PC-9 (cell line): ENCODE results near the gene PUM1. TPM values are rescaled to one million over a fixed set of nuclear protein-coding genes. Genes with fewer than 3 reads are reported as not detected.

ENCODE experiments used
- BruUV-seq: library from RNA; stranded (reverse); fragments of 400-500 nt; replicated peaks from 2 replicates; lab custom pipeline; 2021; lab: Mats Ljungman, UMichigan
- CTCF ChIA-PET: fragments of 300-600 bp; sonication (Branson Sonifier 250); formaldehyde crosslinking; loops from one replicate; lab custom pipeline; 2022; ENCODE audit warnings: antibody characterized with exemption; lab: Charles Lee
- POLR2A ChIA-PET: fragments of 300-600 bp; sonication (Branson Sonifier 250); formaldehyde crosslinking; loops from one replicate; lab custom pipeline; 2022; ENCODE audit warnings: antibody characterized with exemption; ENCODE audit not compliant: unreplicated experiment; lab: Charles Lee
- DNase-seq, 2 experiments: peaks; one replicate each; pipeline versions ENCODE4 v3.0.0 to v3.0.0-alpha.2; 2015 to 2022; ENCODE audit warnings: mixed read lengths in 1 of 2
- H2AFZ ChIP-seq: fragments of 200-600 bp; sonication (generic); 2 replicates; pipeline ENCODE4 v1.8.1; 2017; ENCODE audit warnings: antibody characterized with exemption
- H3F3A ChIP-seq: fragments of 200-600 bp; sonication (generic); 2 replicates; pipeline ENCODE4 v1.8.1; 2017; ENCODE audit warnings: antibody characterized with exemption, mild to moderate bottlenecking, low read depth; ENCODE audit not compliant: insufficient read depth
- H3K27ac ChIP-seq: fragments of 200-600 bp; sonication (generic); 2 replicates; pipeline ENCODE4 v1.6.1; 2016; ENCODE audit warnings: mixed run types
- H3K27me3 ChIP-seq: fragments of 200-600 bp; sonication (generic); 2 replicates; pipeline ENCODE4 v1.6.1; 2016; ENCODE audit warnings: low read depth, mixed run types; ENCODE audit not compliant: insufficient read depth
- H3K36me3 ChIP-seq: fragments of 200-600 bp; sonication (generic); 2 replicates; pipeline ENCODE4 v1.6.1; 2016; ENCODE audit warnings: low read depth, mixed run types
- H3K4me1 ChIP-seq: fragments of 200-600 bp; sonication (generic); replicated peaks from 2 replicates; pipeline ENCODE4 v1.6.1; 2016; ENCODE audit warnings: mixed run types; ENCODE audit not compliant: insufficient read depth
- H3K4me2 ChIP-seq: fragments of 200-600 bp; sonication (generic); 2 replicates; pipeline ENCODE4 v1.6.1; 2017; ENCODE audit warnings: mixed run types
- H3K4me3 ChIP-seq: fragments of 200-600 bp; sonication (generic); 2 replicates; pipeline ENCODE4 v1.6.1; 2016; ENCODE audit warnings: mixed run types
- H3K79me2 ChIP-seq: fragments of 200-600 bp; sonication (generic); 2 replicates; pipeline ENCODE4 v1.6.1; 2017; ENCODE audit warnings: low read depth, mixed run types
- H3K9me2 ChIP-seq: fragments of 200-600 bp; sonication (generic); 2 replicates; pipeline ENCODE4 v1.8.1; 2017; ENCODE audit warnings: mild to moderate bottlenecking; ENCODE audit not compliant: insufficient read depth
- H3K9me3 ChIP-seq: fragments of 200-600 bp; sonication (generic); 2 replicates; pipeline ENCODE4 v1.8.1; 2016; ENCODE audit warnings: low read depth; ENCODE audit not compliant: insufficient read depth
- H4K20me1 ChIP-seq: fragments of 200-600 bp; sonication (generic); 2 replicates; pipeline ENCODE4 v1.8.1; 2017; ENCODE audit not compliant: insufficient read depth
- CTCF ChIP-seq: fragments of 200-600 bp; sonication (generic); conservative IDR thresholded peaks from 2 replicates; pipeline ENCODE4 v1.6.1; 2017; ENCODE audit warnings: mixed run types, antibody characterized with exemption, mild to moderate bottlenecking, moderate library complexity
- EZH2 ChIP-seq: fragments of 200-600 bp; sonication (generic); IDR thresholded peaks from 2 replicates; pipeline ENCODE4 v1.8.0; 2017; ENCODE audit warnings: antibody characterized with exemption, low read depth
- intact Hi-C: fragments of 100-400 bp; cut with micrococcal nuclease; formaldehyde crosslinking; loops from one replicate; pipeline ENCODE4 v1.10.0; 2022; ENCODE audit not compliant: unreplicated experiment
- total RNA-seq: library from RNA; stranded (reverse); gene quantifications from 2 replicates; pipeline ENCODE4 v1.2.3, GENCODE V29; 2021

PUM1 gene
- total RNA-seq, 1 experiment from 2014 or later = 117 TPM

- H3K9me3 ChIP-seq = no peaks in the 10 kb centered on the region
- H3F3A ChIP-seq = no peaks in the 10 kb centered on the region
- H3K4me1 ChIP-seq = no peaks in the 10 kb centered on the region
- POLR2A ChIA-PET = no interaction called here
- DNase-seq = no peak
- BruUV-seq = no TSS peak
- H3K27ac ChIP-seq = no peak overlapping the region
- CTCF ChIA-PET = no interaction called here
- H3K4me3 ChIP-seq = no peak overlapping the region
- no peaks in the 10 kb centered on the region for H3K79me2 ChIP-seq
- no peaks in the 10 kb centered on the region for H4K20me1 ChIP-seq
- intact Hi-C loops = no loop called here
- no peaks in the 10 kb centered on the region for H3K36me3 ChIP-seq
- TF ChIP-seq EZH2 (no peak), CTCF (no peak)
- no peak overlapping the region for H3K4me2 ChIP-seq
- no peaks in the 10 kb centered on the region for H3K27me3 ChIP-seq
- no peak overlapping the region for H2AFZ ChIP-seq
- no peaks in the 10 kb centered on the region for H3K9me2 ChIP-seq
Measured at GRCh38 chr1:30888975-30889374, 176.5 kb downstream of the PUM1 start.

DNA sequence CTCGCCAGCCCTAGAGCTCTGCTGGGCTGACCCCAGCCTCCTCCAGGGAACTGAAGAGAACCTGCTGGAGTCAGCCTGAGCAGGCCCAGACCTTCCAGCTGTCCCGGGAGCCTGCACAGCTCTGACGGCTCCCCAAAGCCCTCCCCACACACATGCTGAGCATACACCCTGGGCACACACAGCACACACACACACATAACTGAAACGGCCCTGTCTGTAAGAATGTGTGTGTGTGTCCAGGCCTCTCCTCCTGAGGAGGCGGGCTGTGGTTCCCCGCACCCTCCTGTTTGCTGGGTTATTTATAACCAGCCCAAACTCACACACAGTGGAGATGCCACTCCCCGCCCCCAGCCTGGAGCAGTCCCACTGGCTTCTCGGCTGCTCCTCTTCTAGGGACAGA is 177.1 kb downstream of the PUM1 start:
- Histone ChIP-seq H3K27me3 (no peaks in the 10 kb centered on the region), H3K27ac (no peak overlapping the region), H3K4me1 (no peaks in the 10 kb centered on the region), H3F3A (no peaks in the 10 kb centered on the region), H3K79me2 (no peaks in the 10 kb centered on the region), H3K4me3 (no peak overlapping the region), H3K36me3 (no peaks in the 10 kb centered on the region), H3K4me2 (no peak overlapping the region), H3K9me2 (no peaks in the 10 kb centered on the region), H3K9me3 (no peaks in the 10 kb centered on the region), H4K20me1 (no peaks in the 10 kb centered on the region), H2AFZ (no peak overlapping the region)
- no peak for DNase-seq
- CTCF ChIA-PET = no interaction called here
- BruUV-seq = no TSS peak
- no peak for TF ChIP-seq CTCF
- TF ChIP-seq EZH2 = no peak
- intact Hi-C loops = no loop called here
- POLR2A ChIA-PET = no interaction called here

DNA sequence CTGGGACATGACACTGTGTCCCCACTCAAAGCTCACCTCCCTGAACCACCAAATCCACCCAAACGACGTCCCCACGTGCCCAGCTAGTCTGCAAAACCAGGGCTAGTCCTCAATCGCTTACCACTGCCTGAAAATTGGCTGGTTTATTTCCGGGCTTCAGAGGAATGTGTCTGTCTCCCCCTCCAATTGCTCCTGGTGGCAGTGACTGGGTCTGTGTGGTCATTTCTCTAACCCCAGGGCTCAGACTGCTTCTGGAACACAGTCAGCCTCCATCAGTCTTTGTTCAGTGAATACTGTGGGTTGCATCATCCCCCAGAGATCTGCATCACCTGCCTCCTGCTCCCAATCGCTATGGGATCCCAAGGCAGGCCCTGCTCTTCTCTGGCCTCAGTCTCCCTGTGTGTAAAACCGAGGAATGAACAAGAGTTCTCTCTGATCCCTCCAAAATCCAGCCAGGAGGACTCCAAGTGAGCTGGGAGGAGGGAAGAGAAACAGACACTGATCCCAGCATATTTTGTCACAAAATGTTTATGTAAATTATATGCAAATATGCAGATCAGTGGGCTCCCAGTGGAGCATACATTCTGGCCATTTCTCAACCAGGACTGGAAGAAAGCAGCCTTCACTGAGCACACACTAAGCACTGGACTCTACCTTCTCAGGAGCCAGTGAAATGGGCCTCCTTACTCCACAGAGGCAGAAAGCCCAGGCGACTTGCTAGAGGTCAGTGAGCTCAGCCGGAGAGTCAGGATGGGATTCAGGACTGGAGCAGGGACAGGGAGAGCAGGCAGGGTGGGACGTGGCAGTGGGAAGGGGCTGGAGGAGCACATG is 177.8 kb downstream of the PUM1 start:
- no peak overlapping the region for H2AFZ ChIP-seq
- no peaks in the 10 kb centered on the region for H3K36me3 ChIP-seq
- H3K4me2 ChIP-seq = no peak overlapping the region
- DNase-seq = no peak
- no peak for TF ChIP-seq EZH2
- no peak for TF ChIP-seq CTCF
- H3K27me3 ChIP-seq = no peaks in the 10 kb centered on the region
- CTCF ChIA-PET = no interaction called here
- no peak overlapping the region for H3K4me3 ChIP-seq
- H3K27ac ChIP-seq = no peak overlapping the region
- H3K79me2 ChIP-seq = no peaks in the 10 kb centered on the region
- intact Hi-C loops = no loop called here
- H3K9me2 ChIP-seq = no peaks in the 10 kb centered on the region
- no TSS peak for BruUV-seq
- no peaks in the 10 kb centered on the region for H3K9me3 ChIP-seq
- POLR2A ChIA-PET = no interaction called here
- H3K4me1 ChIP-seq = no peaks in the 10 kb centered on the region
- H3F3A ChIP-seq = no peaks in the 10 kb centered on the region
- no peaks in the 10 kb centered on the region for H4K20me1 ChIP-seq
